Amniotic stem cell (primary cell): ENCODE measurements around the gene HECTD4.
"Not testable (repeated sequence)": the region's sequence is repeated elsewhere in the genome, so short reads cannot be mapped to it uniquely, and the experiment has no call there.

Source experiments
- DNase-seq: peaks from one replicate; lab custom pipeline; 2025; lab: John Stamatoyannopoulos, UW

The HECTD4 gene

DNA sequence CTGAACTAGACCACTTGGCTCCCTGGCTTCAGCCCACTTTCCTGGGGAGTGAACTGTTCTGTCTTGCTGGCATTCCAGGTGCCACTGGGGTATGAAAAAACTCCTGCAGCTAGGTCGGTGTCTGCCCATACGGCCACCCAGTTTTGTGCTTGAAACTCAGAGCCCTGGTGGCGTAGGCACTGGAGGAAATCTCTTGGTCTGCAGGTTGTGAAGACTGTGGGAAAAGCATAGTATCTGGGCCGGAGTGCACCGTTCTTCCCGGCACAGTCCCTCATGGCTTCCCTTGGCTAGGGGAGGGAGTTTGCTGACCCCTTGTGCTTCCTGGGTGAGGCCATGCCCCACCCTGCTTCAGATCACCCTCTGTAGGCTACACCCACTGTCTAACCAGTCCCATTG is 223.1 kb downstream of the HECTD4 start:
- no peak for DNase-seq

DNA sequence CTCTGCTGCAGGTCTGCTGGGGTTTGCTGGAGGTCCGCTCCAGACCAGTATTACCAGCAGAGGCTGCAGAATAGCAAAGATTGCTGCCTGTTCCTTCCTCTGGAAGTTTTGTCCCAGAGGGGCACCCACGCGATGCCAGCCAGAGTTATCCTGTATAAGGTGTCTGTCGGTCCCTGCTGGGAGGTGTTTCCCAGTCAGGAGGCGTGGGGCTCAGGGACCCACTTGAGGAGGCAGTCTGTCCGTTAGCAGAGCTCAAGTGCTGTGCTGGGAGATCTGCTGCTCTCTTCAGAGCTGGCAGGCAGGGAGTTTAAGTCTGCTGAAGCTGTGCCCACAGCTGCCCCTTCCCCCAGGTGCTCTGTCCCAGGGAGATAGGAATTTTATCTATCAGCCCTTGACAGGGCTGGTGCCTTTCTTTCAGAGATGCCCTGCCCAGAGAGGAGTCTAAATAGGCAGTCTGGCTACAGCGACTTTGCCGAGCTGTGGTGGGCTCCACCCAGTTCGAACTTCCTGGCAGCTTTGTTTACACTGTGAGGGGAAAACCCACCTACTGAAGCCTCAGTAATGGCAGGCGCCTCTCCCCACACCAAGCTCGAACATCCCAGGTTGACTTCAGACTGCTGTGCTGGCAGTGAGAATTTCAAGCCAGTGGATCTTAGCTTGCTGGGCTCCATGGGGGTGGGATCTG is 223.6 kb downstream of the HECTD4 start:
- DNase-seq: not testable (repeated sequence)

DNA sequence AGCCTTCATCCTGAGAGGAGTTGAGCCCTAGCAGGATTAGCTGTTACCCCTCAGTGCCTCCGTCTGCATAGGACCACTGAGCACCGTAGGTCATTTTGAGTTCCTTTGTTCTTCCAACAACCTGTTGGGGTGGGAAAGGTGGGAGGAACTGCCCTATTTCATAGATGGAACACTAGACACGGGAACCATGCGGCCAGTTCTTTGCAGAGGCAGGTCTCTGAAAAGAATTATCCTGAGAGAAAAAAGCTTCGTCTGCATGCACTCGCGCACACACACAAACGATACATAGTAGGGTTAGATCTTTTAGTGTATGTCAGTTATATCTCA is 228.4 kb downstream of the HECTD4 start:
- no peak for DNase-seq

DNA sequence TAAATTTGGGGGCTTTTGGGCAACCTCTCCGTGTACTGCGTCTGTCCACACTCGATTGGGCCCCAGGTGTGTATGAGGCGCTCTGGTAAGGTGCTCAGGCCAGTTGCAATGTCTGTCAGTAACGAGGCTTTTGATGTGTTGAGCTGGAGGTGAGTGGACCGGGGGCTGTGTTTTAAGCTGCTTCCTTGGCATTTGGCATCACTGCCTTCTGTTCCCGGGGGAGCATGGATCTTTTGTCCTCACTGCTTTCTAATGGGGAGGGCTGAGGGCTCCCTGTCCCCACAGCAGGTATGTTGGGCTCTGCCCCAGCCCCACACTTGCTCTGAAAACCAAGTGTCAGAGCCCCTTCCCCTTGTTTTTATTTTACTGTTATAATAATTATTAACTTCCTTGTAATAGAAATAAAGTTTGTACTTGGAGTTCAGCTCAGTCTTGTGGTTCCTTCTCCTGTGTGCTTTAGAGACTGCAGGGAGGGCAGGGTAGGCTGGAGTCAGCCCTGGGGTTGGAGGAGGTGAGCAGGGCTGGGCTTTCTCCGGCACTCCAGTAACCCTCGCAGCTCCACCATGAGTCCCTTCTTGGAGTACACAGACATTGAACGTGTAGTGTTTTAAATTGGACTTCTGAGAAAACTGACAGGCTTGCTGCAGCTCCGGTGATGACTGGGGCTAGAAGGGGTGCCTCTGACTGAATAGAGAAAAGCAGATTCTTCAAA is 228.9 kb downstream of the HECTD4 start:
- no peak for DNase-seq

DNA sequence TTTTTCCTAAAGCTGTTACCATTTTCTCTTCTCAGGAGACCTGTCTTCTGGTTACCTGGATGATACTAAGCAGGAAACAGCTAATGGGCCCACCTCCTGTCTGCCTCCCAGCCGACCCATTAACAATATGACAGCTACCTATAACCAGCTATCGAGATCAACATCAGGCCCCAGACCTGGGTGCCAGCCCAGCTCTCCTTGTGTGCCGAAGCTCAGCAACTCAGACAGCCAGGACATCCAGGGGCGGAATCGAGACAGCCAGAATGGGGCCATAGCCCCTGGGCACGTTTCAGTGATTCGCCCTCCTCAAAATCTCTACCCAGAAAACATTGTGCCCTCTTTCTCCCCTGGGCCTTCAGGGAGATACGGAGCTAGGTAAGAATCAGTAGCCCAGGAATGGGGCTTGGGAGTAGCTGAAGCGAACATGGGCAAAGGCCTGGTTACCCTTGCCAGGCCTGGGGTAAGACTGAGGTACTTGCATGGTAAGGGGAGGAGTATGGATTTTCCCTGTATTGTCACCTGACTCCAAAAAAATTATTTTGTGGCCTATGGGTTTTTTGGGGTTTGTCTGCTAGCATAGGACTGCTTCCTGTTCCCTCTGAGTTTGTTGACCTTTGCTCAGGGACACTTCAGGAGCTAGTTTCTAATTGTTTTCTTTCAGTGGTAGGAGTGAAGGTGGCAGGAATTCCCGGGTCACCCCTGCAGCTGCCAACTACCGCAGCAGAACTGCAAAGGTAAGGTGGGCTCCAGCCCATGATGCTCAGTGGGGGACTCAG is 230.3 kb downstream of the HECTD4 start:
- no peak for DNase-seq

DNA sequence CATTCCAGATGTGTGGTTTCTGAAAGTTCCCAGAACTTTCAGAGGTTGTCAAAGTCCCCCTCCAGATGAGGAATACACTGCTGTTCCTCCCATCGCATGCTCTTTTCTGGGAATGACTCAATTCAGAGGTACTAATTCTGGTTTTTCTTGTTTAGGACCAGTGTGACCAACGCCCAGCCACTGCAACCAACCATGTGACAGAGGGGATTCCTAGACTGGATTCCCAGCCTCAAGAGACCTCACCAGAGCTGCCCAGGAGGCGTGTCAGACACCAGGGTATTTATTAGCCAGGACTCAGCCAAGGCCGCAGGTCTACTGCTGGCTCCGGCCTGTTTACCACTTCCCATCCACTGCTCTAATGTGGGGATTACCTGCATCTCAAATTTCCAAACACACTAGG is 232.6 kb downstream of the HECTD4 start:
- no peak for DNase-seq

DNA sequence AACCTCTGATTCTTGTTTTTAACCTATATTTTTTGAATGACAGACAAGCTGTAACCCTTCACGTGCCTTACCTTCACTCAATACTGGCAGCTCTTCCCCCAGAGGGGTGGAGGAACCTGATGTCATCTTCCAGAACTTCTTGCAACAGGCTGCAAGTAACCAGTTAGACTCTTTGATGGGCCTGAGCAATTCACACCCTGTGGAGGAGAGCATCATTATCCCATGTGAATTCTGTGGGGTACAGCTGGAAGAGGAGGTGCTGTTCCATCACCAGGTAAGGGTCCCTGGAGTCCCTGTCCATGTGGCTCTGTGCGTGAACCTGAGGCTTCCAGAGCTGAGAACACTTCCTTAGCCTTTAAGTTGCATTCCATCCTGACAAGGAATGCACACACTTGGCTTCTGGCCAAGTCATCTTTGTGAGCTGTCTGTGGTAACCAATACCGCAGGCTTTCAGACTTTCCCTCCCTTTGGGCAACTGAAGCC is 234.2 kb downstream of the HECTD4 start:
- DNase-seq: no peak

DNA sequence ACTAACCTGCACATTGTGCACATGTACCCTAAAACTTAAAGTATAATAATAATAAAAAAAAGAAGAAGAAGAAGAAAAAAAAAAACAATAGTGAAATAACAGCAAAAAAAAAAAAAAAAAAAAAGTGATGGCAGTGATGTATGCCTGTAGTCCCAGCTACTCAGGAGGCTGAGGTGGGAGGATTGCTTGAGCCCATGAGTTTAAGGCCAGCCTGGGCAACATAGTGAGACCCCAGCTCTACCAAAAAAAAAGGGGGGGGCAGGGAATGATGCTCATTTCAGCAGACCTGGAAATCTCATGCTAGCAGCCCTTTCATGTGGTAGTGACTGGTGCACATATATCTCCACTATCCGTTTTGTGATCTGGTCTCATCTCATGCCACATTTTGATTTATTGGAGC is 236.1 kb downstream of the HECTD4 start:
- no peak for DNase-seq

DNA sequence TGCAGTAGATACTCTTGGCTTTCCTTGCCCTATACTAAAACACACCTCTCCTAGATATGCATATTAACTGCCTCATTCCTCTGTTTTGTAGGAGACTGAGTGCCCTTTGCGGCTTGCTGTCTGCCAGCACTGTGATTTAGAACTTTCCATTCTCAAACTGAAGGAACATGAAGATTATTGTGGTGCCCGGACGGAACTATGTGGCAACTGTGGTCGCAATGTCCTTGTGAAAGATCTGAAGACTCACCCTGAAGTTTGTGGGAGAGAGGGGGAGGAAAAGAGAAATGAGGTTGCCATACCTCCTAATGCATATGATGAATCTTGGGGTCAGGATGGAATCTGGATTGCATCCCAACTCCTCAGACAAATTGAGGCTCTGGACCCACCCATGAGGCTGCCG is 241.5 kb downstream of the HECTD4 start:
- no peak for DNase-seq

DNA sequence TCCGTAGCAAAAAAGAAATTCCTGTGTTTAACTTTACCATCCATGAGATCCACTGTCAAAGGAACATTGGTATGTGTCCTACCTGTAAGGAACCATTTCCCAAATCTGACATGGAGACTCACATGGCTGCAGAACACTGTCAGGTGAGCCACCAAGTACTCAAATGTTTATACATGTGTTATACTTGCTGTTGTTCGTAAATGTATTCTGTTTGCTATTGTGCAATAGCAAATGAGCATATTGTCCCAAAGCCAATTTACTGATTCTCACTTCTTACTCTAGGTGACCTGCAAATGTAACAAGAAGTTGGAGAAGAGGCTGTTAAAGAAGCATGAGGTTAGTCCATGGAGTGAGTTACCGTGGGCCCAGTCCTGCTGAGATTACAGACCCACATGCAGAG is 247.5 kb downstream of the HECTD4 start:
- no peak for DNase-seq

DNA sequence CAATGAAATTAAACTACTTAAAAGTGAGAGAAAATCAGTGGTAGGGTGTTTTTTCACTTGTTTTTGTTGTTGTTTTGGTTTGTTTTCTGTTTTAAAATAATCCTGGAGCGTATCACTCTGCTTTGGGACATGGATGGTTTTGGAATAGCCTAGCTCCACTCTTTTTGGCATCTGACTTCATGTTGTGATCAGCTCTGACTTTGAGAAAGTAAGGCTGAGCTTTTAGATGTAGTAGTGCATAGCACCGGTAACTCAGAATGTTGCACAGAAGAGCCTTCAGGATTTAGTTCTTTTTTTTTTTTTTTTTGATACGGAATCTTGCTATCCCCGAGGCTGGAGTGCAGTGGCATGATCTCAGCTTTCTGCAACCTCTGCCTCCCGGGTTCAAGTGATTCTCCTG is 248.8 kb downstream of the HECTD4 start:
- no peak for DNase-seq

DNA sequence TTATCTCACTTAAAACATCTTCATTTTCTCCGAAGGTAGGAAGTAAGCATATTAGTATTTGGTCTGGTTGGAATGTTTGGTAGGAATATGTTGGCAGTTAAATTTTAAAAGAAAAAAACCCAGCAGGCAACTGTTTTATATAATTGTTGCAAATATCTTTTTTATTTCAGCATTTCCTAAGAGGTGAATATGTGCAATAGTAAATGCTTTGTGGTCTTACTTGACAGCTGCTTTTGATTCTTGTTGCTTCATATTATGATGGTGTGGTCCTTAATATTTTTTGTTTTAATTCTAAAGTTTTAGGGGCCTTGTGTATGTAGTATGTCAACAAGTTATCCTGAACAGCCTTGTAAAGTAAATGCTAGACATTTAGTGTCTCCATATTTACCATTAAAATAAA is 250.5 kb downstream of the HECTD4 start:
- no peak for DNase-seq

DNA sequence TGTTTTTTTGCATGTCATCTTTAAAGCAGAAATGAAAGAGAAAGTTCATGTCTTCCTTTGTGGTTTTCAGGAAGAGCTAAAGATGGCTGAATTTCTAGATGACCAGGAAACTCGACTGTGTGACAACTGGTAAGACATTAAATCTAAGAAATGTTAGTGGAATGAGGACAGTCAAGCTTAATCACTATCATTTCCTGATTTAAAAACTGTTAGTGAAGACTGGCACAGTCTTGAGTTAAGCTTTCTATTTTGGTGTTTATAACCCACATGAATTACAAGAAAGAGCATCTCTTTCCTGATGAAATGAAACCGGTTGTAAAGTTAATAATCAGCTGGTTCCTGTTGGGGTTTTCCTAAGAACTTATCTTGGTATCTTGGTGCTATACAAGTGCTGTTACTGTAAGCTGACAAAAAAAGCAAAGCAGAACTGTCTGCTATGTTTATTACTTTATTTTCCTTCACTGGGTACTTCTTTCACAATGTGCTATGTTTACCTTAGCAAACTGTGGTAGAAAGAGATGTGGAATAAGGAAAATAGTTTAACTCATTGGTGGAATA is 251.7 kb downstream of the HECTD4 start:
- DNase-seq: no peak

DNA sequence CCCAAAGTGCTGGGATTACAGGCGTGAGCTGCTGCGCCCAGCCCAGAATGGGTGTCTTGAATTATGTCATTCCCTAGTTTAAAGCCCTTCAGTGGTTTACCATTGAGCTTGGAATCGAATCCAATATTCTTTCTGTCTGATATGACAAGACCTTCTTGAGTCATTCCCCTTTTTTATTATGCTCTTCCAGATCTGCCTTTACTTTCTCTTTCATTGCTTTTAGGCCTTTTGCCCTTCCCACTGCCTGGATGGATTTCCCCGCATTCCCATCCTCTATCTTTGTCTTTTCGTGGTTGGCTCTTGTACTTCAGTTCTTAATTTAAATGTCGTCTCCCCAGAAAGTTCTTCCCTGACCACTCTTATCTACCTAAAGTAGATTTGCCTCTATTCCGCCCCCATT is 255.3 kb downstream of the HECTD4 start:
- no peak for DNase-seq

DNA sequence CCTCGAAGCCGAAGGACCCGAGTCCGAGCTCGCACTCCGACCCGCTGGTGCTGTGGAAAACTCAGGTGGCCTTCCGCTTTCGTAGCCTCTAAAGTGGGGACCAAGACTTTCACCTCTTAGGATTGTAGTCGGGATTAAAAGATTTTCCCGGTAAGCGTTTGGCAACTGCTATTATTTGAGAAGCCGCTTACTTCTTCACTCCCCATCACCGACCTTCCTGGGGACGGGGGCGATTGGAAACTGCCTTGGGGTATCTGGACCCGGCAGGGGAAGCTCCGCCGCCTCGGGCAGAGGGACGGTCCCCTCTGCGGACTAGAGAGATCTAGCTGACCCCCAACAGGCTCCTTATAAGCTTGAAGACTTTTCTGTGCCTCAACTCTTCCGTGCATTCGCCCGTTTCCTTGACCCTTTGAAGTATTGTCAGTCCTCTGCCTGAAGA is 256.2 kb downstream of the HECTD4 start:
- DNase-seq: no peak

DNA sequence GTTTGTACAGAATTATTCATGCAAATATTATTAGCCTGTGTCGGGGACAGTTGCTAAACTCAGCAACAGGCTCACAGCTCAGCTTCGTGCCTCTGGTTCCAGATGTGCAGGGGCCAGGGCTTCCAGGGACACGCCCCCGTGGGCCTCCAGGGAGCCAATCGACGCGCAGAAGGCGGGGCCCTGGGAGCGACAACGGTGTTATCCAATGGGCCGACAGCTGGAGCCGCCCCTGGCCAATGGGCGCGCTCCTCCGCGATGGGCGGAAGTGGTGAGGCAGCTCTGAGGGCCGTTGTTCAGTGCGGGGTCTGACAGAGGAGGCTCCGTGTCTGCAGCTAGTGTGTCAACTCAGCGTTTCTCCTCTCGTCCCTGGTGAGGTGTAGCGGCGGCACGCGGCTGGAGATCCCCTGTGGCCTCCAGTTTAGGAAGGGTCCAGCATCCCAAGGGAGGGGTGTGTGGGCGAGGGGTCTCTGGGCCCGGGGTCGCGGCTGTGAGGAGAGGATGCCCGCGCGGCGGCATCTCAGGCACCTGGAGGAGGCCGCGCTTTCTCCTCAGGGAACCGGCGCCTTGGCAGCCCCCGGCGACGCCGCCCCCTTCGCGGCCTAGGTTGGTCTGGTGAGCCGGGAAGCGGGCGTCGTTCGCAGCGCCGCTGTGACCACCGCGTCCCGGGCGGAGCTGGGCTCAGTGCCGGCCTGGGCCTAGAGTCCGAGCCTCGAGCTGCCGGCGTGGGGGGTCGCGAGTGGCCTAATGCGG is 256.8 kb downstream of the HECTD4 start, which contains the start of gene TRAFD1:
TSS of gene TRAFD1 (plus strand) at position 311 of the 750 bp plus-strand sequence. CDS start 4,963 bp downstream, outside the sequence.
- peak; percentile 93 for DNase-seq

DNA sequence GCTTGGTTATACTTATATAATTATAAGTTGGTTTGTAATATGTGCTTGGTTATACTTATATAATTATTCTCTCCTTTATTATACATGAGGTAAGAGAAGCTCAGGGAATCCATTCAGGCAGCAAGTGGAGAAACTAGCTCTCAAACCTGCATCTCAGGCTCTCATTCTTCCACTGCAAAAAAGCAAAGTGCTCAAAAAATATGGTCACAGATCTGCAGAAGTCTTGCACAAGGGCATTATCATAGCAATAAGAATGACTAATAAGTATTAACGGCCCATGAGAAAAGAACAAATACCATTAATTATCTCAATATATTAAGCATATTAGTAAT is 257.3 kb downstream of the HECTD4 start:
- no peak for DNase-seq

DNA sequence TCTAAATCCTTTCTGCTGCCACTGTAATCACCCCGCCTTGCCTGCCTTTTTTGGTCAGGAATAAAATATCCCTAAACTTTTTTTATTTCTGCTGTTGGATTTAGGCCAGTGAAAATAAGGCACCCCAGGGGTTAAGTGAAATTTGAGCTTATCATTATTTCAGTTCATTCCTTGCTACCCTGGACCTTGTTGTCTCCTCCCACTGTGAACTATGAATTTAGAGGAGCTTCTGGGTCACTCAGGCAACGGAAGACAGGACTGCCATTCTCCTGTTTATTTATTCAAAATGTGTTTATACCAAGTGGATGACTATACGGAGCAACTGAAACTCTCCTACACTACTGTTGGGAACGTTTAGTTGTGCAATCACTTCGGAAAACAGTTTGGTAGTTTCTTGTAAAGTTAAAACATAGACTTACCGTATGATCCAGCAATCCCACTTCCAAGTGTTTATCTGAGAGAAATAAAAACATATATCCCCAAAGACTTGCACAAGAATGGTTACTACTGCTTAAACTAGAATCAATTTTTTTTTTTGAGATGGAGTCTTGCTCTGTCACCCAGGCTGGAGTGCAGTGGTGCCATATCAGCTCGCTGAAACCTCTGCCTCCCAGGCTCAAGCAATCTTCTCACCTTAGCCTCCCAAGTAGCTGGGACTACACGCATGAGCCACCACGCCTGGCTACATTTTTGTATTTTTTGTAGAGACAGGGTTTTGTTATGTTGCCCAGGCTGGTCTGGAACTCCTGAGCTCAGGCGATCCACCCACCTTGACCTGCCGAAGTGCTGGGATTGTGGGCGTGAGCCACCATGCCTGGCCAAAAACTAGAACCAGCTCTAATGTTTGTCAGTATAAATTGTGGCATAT is 259.2 kb downstream of the HECTD4 start:
- no peak for DNase-seq

DNA sequence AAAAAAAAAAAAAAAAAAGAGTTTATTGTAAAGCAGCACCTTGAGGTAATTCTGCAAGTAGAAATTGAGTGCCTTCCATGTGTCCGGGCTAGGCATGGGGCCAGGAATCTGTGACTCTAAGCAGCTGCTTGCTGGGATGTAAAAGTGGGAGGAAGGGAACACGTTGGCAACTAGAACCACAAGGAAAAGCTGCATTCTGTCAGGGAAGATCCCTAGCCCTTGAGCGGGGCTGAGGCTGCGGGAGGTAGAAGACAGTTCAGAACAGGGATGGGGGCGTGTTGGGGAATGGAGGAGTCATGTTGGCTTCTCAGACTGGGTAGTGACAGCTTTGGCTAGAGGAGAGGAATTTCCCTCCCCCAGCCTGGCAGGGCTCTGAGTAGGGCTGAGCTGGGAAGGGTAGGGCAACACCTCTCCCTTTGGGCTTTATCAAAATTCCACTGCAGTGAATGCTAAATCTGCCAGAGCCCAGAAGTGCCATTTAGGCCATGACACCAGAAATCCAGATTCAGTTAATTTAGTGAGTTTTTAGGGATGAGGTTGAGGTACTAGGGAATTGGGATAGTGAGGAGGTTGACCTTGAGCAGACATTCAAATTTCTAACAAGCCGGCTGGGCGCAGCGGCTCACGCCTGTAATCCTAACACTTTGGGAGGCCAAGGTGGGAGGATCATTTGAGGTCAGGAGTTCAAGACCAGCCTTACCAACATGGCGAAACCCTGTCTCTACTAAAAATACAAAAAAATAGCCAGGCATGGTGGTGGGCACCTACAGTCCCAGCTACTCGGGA is 260.3 kb downstream of the HECTD4 start:
- no peak for DNase-seq

DNA sequence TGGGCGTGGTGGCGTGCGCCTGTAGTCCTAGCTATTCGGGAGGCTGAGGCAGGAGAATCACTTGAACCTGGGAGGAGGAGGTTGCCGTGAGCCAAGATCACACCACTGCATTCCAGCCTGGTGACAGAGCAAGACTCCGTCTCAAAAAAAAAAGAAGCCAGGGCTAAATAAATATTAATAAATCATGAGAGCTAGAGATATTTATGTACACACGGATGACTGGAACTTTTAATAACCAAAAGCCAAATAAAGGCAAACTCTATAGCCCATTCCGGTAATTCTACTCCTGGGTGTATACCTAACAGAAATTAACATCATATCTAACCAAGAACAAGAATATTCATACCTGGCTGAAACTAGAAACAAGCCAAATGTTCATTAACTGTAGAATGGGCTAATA is 264.5 kb downstream of the HECTD4 start:
- DNase-seq: no peak
